Neural crest cell (in vitro differentiated cells): Measurements from ENCODE around the gene DEFB124. TPM values are rescaled to one million over a fixed set of nuclear protein-coding genes. Genes with fewer than 3 reads are reported as not detected.
"Not testable (repeated sequence)": the region's sequence is repeated elsewhere in the genome, so short reads cannot be mapped to it uniquely, and the experiment has no call there.

Experiments
- DNase-seq: peaks from one replicate; pipeline ENCODE4 v3.0.0; 2021; ENCODE audit warnings: low read depth, mixed read lengths, low spot score
- H3K27ac Mint-ChIP-seq: one replicate; pipeline ENCODE4 v1.8.0; 2021; ENCODE audit warnings: mild to moderate bottlenecking, mixed read lengths; ENCODE audit not compliant: unreplicated experiment
- H3K27me3 Mint-ChIP-seq: 2 replicates; pipeline ENCODE4 v1.8.0; 2021; ENCODE audit warnings: low read depth, mild to moderate bottlenecking, mixed read lengths
- H3K36me3 Mint-ChIP-seq: 2 replicates; pipeline ENCODE4 v1.8.0; 2021; ENCODE audit warnings: low read depth, mild to moderate bottlenecking, mixed read lengths
- H3K4me1 Mint-ChIP-seq: 2 replicates; pipeline ENCODE4 v1.8.0; 2021; ENCODE audit warnings: mixed read lengths
- H3K4me3 Mint-ChIP-seq: one replicate; pipeline ENCODE4 v1.8.0; 2021; ENCODE audit warnings: mild to moderate bottlenecking, mixed read lengths
- H3K9me3 Mint-ChIP-seq: 2 replicates; pipeline ENCODE4 v1.8.0; 2021; ENCODE audit warnings: mixed read lengths
- CTCF ChIP-seq: fragments of 200-600 bp; sonication (generic); conservative IDR thresholded peaks from 2 replicates; pipeline ENCODE4 v1.5.0; 2021; ENCODE audit warnings: antibody characterized with exemption, mild to moderate bottlenecking
- total RNA-seq: library from RNA; stranded (reverse); gene quantifications from 2 replicates; pipeline ENCODE4 v1.2.1, GENCODE V29; 2021

Gene DEFB124
- total RNA-seq, 1 donor from 2014 or later, result not detected

- no peak for DNase-seq
- Mint-ChIP-seq H3K27ac (no peak overlapping the region), H3K4me3 (no peak overlapping the region), H3K4me1 (no peaks in the 10 kb centered on the region), H3K36me3 (peaks cover 8% of the 10 kb centered on the region), H3K9me3 (peaks cover 23% of the 10 kb centered on the region), H3K27me3 (peaks cover 2% of the 10 kb centered on the region)
- no peak for TF ChIP-seq CTCF
These were observed 860 bp downstream of the DEFB124 start for GRCh38 chr20:31474097-31474436.

GRCh38 chr20:31473331-31474096 lies 1.4 kb downstream of the DEFB124 start:
- Mint-ChIP-seq H3K27me3 (peaks cover 2% of the 10 kb centered on the region), H3K9me3 (peaks cover 22% of the 10 kb centered on the region), H3K4me1 (no peaks in the 10 kb centered on the region), H3K4me3 (no peak overlapping the region), H3K27ac (no peak overlapping the region), H3K36me3 (peaks cover 8% of the 10 kb centered on the region)
- TF ChIP-seq CTCF, result no peak
- DNase-seq, result no peak

- H3K27me3 Mint-ChIP-seq, result peaks cover 2% of the 10 kb centered on the region
- TF ChIP-seq CTCF, result no peak
- peaks cover 8% of the 10 kb centered on the region for H3K36me3 Mint-ChIP-seq
- peaks cover 18% of the 10 kb centered on the region for H3K9me3 Mint-ChIP-seq
- H3K4me1 Mint-ChIP-seq, result no peaks in the 10 kb centered on the region
- no peak overlapping the region for H3K27ac Mint-ChIP-seq
- H3K4me3 Mint-ChIP-seq, result no peak overlapping the region
- DNase-seq, result no peak
These were observed 2.3 kb downstream of the DEFB124 start for GRCh38 chr20:31472395-31473330.

- peaks cover 19% of the 10 kb centered on the region for H3K9me3 Mint-ChIP-seq
- H3K27me3 Mint-ChIP-seq, H3K27ac Mint-ChIP-seq, H3K36me3 Mint-ChIP-seq, DNase-seq, H3K4me3 Mint-ChIP-seq, H3K4me1 Mint-ChIP-seq: not testable (repeated sequence)
These were observed 4.0 kb downstream of the DEFB124 start for GRCh38 chr20:31470946-31471345.

- DNase-seq, result no peak
- peaks cover 9% of the 10 kb centered on the region for H3K27me3 Mint-ChIP-seq
- H3K4me1 Mint-ChIP-seq, result no peaks in the 10 kb centered on the region
- no peaks in the 10 kb centered on the region for H3K36me3 Mint-ChIP-seq
- peaks cover 18% of the 10 kb centered on the region for H3K9me3 Mint-ChIP-seq
- no peak for TF ChIP-seq CTCF
- H3K27ac Mint-ChIP-seq, result no peak overlapping the region
- H3K4me3 Mint-ChIP-seq, result no peak overlapping the region
These were observed 20.6 kb downstream of the DEFB124 start for GRCh38 chr20:31454361-31454760.

GRCh38 chr20:31452575-31452974 lies 22.4 kb downstream of the DEFB124 start:
- H3K4me1 Mint-ChIP-seq, result no peaks in the 10 kb centered on the region
- no peak for DNase-seq
- H3K27ac Mint-ChIP-seq, result no peak overlapping the region
- peaks cover 28% of the 10 kb centered on the region for H3K9me3 Mint-ChIP-seq
- no peak overlapping the region for H3K4me3 Mint-ChIP-seq
- H3K27me3 Mint-ChIP-seq, result peaks cover 3% of the 10 kb centered on the region
- H3K36me3 Mint-ChIP-seq, result no peaks in the 10 kb centered on the region
- TF ChIP-seq CTCF, result no peak
